ENCODE data around the gene CFAP410.

DNA sequence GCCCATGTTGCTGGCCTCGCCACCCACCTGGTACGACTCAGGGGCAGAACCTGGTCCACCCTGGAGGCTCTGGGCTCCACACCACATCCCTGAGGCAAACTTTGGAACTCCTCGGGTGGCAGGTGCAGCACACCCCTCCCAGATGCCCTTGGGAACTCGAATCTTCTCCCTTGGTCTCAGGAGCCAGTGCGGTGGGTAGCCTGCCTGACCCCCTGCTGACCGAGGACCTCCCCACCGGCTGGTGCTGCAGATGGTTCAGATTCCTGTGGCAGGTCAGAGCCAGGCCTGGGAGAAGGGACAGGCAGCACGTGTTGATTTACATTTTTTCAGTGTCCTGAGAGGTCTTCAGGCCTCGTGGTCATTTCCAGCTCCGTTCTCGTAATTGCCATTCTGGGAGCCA, 6.3 kb upstream of the CFAP410 start:
- TF ChIP-seq, protein P1, sequence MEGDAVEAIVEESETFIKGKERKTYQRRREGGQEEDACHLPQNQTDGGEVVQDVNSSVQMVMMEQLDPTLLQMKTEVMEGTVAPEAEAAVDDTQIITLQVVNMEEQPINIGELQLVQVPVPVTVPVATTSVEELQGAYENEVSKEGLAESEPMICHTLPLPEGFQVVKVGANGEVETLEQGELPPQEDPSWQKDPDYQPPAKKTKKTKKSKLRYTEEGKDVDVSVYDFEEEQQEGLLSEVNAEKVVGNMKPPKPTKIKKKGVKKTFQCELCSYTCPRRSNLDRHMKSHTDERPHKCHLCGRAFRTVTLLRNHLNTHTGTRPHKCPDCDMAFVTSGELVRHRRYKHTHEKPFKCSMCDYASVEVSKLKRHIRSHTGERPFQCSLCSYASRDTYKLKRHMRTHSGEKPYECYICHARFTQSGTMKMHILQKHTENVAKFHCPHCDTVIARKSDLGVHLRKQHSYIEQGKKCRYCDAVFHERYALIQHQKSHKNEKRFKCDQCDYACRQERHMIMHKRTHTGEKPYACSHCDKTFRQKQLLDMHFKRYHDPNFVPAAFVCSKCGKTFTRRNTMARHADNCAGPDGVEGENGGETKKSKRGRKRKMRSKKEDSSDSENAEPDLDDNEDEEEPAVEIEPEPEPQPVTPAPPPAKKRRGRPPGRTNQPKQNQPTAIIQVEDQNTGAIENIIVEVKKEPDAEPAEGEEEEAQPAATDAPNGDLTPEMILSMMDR (IDR thresholded peaks at IDR 0.05): no peak
- no peak for TF ChIP-seq POLR2A (IDR thresholded peaks at IDR 0.05)

Measured in Peyer's patch (tissue), 4 donors.